ENCODE measurements around the gene ATP5MK. TPM values are rescaled to one million over a fixed set of nuclear protein-coding genes. Genes with fewer than 3 reads are reported as not detected.

ATP5MK gene
- polyA plus RNA-seq, 1 donor (not counting 4 experiments of a cell fraction or from before 2014, with no cell fraction given), result 745 TPM

DNA sequence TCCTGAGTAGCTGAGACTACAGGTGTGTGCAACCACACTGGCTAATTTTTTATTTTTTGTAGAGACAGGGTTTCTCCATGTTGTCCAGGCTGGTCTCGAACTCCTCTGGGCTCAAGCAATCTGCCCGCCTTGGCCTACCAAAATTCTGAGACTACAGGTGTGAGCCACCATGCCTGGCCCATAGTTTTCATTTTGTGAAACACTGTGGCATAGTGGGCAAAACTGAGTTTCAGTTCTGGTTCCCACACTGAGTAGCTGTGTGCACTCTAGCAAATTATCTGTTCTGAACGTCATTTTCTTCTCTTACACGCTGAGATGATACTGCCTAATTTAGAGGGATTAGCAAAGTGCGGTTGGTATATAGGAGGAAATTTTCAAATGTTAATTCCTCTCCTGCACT, 13.5 kb downstream of the ATP5MK start:
- Histone ChIP-seq H3K27ac (ENCODE audit: control insufficient read depth, insufficient read depth, low read length) (no peak overlapping the region), H3K9ac (ENCODE audit: control insufficient read depth, extremely low read depth, insufficient read depth, low read length) (no peak overlapping the region), H2AFZ (ENCODE audit: control insufficient read depth, low read length) (no peak overlapping the region), H3K9me1 (ENCODE audit: control insufficient read depth, extremely low read depth, insufficient read depth, low read length) (no peaks in the 10 kb centered on the region), H3K79me2 (ENCODE audit: control insufficient read depth, insufficient read depth, low read length) (no peaks in the 10 kb centered on the region), H4K20me1 (ENCODE audit: control insufficient read depth, extremely low read depth, insufficient read depth, low read length) (no peaks in the 10 kb centered on the region), H3K36me3 (ENCODE audit: control insufficient read depth in 2 of 2, extremely low read depth in 1 of 2, insufficient read depth in 2 of 2, low read length in 2 of 2) (peaks cover 0 to 3% of the 10 kb centered on the region in 2 experiments), H3K4me3 (ENCODE audit: control insufficient read depth in 2 of 3, extremely low read depth in 1 of 3, insufficient read depth in 2 of 3, low read depth in 1 of 3, low read length in 3 of 3) (no peak overlapping the region), H3K9me3 (ENCODE audit: control insufficient read depth, low read depth, low read length) (no peaks in the 10 kb centered on the region), H3K4me1 (ENCODE audit: control insufficient read depth, extremely low read depth, insufficient read depth, low read length) (no peaks in the 10 kb centered on the region), H3K4me2 (ENCODE audit: control insufficient read depth, extremely low read depth, insufficient read depth, low read depth, low read length) (no peak overlapping the region), H3K27me3 (ENCODE audit: control insufficient read depth, extremely low read depth, insufficient read depth, low read length) (no peaks in the 10 kb centered on the region)
- FAIRE-seq (no peak), DNase-seq (ENCODE audit: low read depth, low spot score) (no peak)
- dilution Hi-C loops (cut with MboI; ENCODE audit: extremely low pct_ligation_motif_present, low sequenced_read_pairs), result no loop called here
- TF ChIP-seq EZH2 (IDR thresholded peaks at IDR 0.05; ENCODE audit: low read length), result no peak
- TF ChIP-seq, protein P1, sequence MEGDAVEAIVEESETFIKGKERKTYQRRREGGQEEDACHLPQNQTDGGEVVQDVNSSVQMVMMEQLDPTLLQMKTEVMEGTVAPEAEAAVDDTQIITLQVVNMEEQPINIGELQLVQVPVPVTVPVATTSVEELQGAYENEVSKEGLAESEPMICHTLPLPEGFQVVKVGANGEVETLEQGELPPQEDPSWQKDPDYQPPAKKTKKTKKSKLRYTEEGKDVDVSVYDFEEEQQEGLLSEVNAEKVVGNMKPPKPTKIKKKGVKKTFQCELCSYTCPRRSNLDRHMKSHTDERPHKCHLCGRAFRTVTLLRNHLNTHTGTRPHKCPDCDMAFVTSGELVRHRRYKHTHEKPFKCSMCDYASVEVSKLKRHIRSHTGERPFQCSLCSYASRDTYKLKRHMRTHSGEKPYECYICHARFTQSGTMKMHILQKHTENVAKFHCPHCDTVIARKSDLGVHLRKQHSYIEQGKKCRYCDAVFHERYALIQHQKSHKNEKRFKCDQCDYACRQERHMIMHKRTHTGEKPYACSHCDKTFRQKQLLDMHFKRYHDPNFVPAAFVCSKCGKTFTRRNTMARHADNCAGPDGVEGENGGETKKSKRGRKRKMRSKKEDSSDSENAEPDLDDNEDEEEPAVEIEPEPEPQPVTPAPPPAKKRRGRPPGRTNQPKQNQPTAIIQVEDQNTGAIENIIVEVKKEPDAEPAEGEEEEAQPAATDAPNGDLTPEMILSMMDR (optimal IDR thresholded peaks at IDR 0.05 in 1 of 3, IDR thresholded peaks at IDR 0.05 in 1 of 3, conservative IDR thresholded peaks at IDR 0.05 in 1 of 3; ENCODE audit: extremely low read depth in 1 of 3, insufficient read depth in 2 of 3, low read length in 3 of 3), result no peak

DNA sequence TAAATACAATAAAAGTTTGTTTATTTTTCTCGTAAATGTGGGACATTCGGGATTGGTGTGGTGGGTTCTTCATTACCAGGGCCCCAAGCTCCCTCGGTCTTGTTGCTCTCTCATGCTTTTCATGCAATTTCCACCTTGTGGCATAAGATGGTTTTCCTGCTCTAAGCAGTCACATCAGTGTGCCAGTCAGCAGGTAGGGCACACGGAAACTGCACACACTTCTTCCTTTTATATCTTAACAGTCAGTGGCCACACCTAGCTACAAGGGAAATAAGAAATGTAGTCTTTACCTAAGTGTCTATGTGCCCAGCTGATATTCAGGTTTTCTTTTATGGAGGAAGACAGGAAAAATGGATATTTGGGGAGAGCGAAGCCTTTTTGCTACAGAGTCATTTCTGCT, 22.0 kb downstream of the ATP5MK start:
- no peaks in the 10 kb centered on the region for H3K27me3 ChIP-seq (ENCODE audit: control insufficient read depth, extremely low read depth, insufficient read depth, low read length)
- H3K4me1 ChIP-seq (ENCODE audit: control insufficient read depth, extremely low read depth, insufficient read depth, low read length), result peaks cover 3% of the 10 kb centered on the region
- no peak overlapping the region for H2AFZ ChIP-seq (ENCODE audit: control insufficient read depth, low read length)
- no peaks in the 10 kb centered on the region for H4K20me1 ChIP-seq (ENCODE audit: control insufficient read depth, extremely low read depth, insufficient read depth, low read length)
- no peak overlapping the region for H3K27ac ChIP-seq (ENCODE audit: control insufficient read depth, insufficient read depth, low read length)
- H3K9ac ChIP-seq (ENCODE audit: control insufficient read depth, extremely low read depth, insufficient read depth, low read length), result no peak overlapping the region
- no peaks in the 10 kb centered on the region for H3K9me1 ChIP-seq (ENCODE audit: control insufficient read depth, extremely low read depth, insufficient read depth, low read length)
- H3K4me3 ChIP-seq (ENCODE audit: control insufficient read depth in 2 of 3, extremely low read depth in 1 of 3, insufficient read depth in 2 of 3, low read depth in 1 of 3, low read length in 3 of 3), result no peak overlapping the region
- TF ChIP-seq, protein P1 (optimal IDR thresholded peaks at IDR 0.05 in 1 of 3, IDR thresholded peaks at IDR 0.05 in 1 of 3, conservative IDR thresholded peaks at IDR 0.05 in 1 of 3; ENCODE audit: extremely low read depth in 1 of 3, insufficient read depth in 2 of 3, low read length in 3 of 3), result no peak
- TF ChIP-seq EZH2 (IDR thresholded peaks at IDR 0.05; ENCODE audit: low read length), result no peak
- H3K36me3 ChIP-seq (ENCODE audit: control insufficient read depth in 2 of 2, extremely low read depth in 1 of 2, insufficient read depth in 2 of 2, low read length in 2 of 2), result peaks cover 3 to 9% of the 10 kb centered on the region in 2 experiments
- no peak for FAIRE-seq
- dilution Hi-C loops (cut with MboI; ENCODE audit: extremely low pct_ligation_motif_present, low sequenced_read_pairs), result no loop called here
- H3K4me2 ChIP-seq (ENCODE audit: control insufficient read depth, extremely low read depth, insufficient read depth, low read depth, low read length), result no peak overlapping the region
- H3K79me2 ChIP-seq (ENCODE audit: control insufficient read depth, insufficient read depth, low read length), result peaks cover 7% of the 10 kb centered on the region
- DNase-seq (ENCODE audit: low read depth, low spot score), result no peak
- H3K9me3 ChIP-seq (ENCODE audit: control insufficient read depth, low read depth, low read length), result no peaks in the 10 kb centered on the region
